Measurements from ENCODE around the gene VTCN1.

DNA sequence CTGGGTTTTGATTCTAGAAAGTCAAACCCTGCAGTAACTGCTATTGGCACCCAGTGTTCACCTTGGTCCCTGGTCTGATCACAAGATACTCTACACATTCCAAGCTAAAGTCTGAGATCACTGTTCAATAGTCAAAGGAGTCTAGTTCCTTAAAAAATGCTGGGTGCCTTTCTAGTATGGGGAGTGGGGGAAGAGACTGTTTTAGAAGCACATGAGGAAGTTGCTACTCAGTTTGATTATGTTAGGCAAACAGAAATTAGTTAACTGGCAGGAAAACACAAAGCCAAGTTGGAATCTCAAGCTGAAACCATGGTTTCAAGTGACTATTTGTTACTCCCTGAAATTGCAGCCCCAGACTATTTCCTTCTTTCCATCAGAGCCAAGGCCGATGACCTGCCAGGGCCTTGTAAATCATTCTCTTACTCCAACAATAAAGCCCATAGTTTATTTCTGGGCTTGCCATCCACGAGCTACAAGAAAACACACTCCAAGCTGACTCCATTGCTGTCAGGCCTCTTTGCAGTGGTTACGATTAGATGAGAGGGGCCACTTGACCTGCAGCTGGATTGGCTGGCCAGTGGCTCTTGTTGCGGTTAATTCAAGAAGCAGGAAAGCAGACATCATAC is 21.1 kb upstream of the VTCN1 start:
- no peak for TF ChIP-seq TAF1 (IDR thresholded peaks at IDR 0.05; ENCODE audit: borderline replicate concordance, low read depth, low read length)
- no peak for TF ChIP-seq POLR2A (IDR thresholded peaks at IDR 0.05; ENCODE audit: low read depth, low read length)
